Endothelial cell of umbilical vein (primary cell): ENCODE results near the gene TSPAN33. TPM values are rescaled to one million over a fixed set of nuclear protein-coding genes. Genes with fewer than 3 reads are reported as not detected.

Source experiments
- BruUV-seq: library from RNA; stranded (reverse); fragments of 400-500 nt; replicated peaks from 2 replicates; lab custom pipeline; 2021; lab: Mats Ljungman, UMichigan
- CTCF ChIA-PET: fragments of 300-600, 350-600 bp; sonication (Branson Sonifier 250); formaldehyde crosslinking; loops from one replicate; lab custom pipeline; 2021; ENCODE audit warnings: antibody characterized with exemption, inconsistent platforms; lab: Charles Lee
- POLR2A ChIA-PET: fragments of 300-600, 350-600 bp; sonication (Branson Sonifier 250); formaldehyde crosslinking; loops from one replicate; lab custom pipeline; 2021; ENCODE audit warnings: antibody characterized with exemption, inconsistent platforms; lab: Charles Lee
- DNase-seq: peaks from one replicate; pipeline ENCODE4 v3.0.0-alpha.2; 2011; ENCODE audit warnings: low read depth, low spot score
- FAIRE-seq: peaks from 2 replicates; lab custom pipeline; 2011; peaks lifted over from hg19 to GRCh38; lab: Jason Lieb, UNC
- H2AFZ ChIP-seq: 2 replicates; pipeline ENCODE4 v1.6.0; 2012; ENCODE audit warnings: low read depth, low read length, control low read depth, inconsistent platforms
- H3K27ac ChIP-seq: 2 replicates; pipeline ENCODE4 v1.5.1; 2011; ENCODE audit warnings: low read depth, mild to moderate bottlenecking, control low read depth, low read length, moderate library complexity; ENCODE audit not compliant: insufficient read depth
- H3K27me3 ChIP-seq, 2 experiments: 2 replicates each; pipeline versions ENCODE4 v1.6.0 to v1.6.1; 2011; ENCODE audit warnings: low read length in 2 of 2, mixed read lengths in 1 of 2; ENCODE audit not compliant: control insufficient read depth in 2 of 2, insufficient read depth in 2 of 2
- H3K36me3 ChIP-seq, 2 experiments: 2 replicates in 1 of 2; 3 replicates in 1 of 2; pipeline ENCODE4 v1.5.1; 2011; ENCODE audit warnings: low read length in 2 of 2, mild to moderate bottlenecking in 1 of 2, moderate library complexity in 1 of 2; ENCODE audit not compliant: control insufficient read depth in 2 of 2, insufficient read depth in 2 of 2; ENCODE audit errors: extremely low read depth in 1 of 2
- H3K4me1 ChIP-seq: 3 replicates; pipeline ENCODE4 v1.5.1; 2011; ENCODE audit warnings: mild to moderate bottlenecking, low read length; ENCODE audit not compliant: control insufficient read depth, insufficient read depth; ENCODE audit errors: extremely low read depth
- H3K4me2 ChIP-seq: 2 replicates; pipeline ENCODE4 v1.6.1; 2011; ENCODE audit warnings: low read length, control low read depth, mixed read lengths; ENCODE audit not compliant: insufficient read depth
- H3K4me3 ChIP-seq, 3 experiments: fragments of 200-600 bp in 1 of 3; sonication (generic), shearing (Covaris generic) in 1 of 3; replicated peaks in 1 of 3; 2 replicates each; pipeline ENCODE4 v1.5.1; 2011 to 2016; ENCODE audit warnings: control low read depth in 3 of 3, low read length in 3 of 3, mild to moderate bottlenecking in 2 of 3, inconsistent platforms in 1 of 3, low read depth in 1 of 3, moderate library complexity in 1 of 3; ENCODE audit not compliant: insufficient read depth in 1 of 3
- H3K79me2 ChIP-seq: 2 replicates; pipeline ENCODE4 v1.6.0; 2012; ENCODE audit warnings: low read length, inconsistent platforms; ENCODE audit not compliant: control insufficient read depth, insufficient read depth
- H3K9ac ChIP-seq: replicated peaks from 2 replicates; pipeline ENCODE3; 2011; ENCODE audit warnings: low read length, control low read depth; ENCODE audit not compliant: insufficient read depth; ENCODE audit errors: extremely low read depth
- H3K9me1 ChIP-seq: replicated peaks from 3 replicates; pipeline ENCODE4 v1.6.0; 2011; ENCODE audit warnings: mild to moderate bottlenecking, low read length; ENCODE audit not compliant: control insufficient read depth, insufficient read depth; ENCODE audit errors: extremely low read depth
- H3K9me3 ChIP-seq: replicated peaks from 2 replicates; pipeline ENCODE4 v1.5.1; 2012; ENCODE audit warnings: low read length, inconsistent platforms; ENCODE audit not compliant: control insufficient read depth, insufficient read depth
- H4K20me1 ChIP-seq: replicated peaks from 2 replicates; pipeline ENCODE3; 2011; ENCODE audit warnings: mild to moderate bottlenecking, low read length; ENCODE audit not compliant: control insufficient read depth, insufficient read depth; ENCODE audit errors: extremely low read depth
- CTCF ChIP-seq, 2 donors: IDR thresholded peaks; 1 replicate in 1 of 2; 2 replicates in 1 of 2; pipeline ENCODE4 v1.5.1; 2011; ENCODE audit warnings: low read length in 2 of 2, mild to moderate bottlenecking in 2 of 2, moderate library complexity in 2 of 2, control low read depth in 1 of 2, inconsistent platforms in 1 of 2, low read depth in 1 of 2; ENCODE audit not compliant: insufficient read depth in 1 of 2; ENCODE audit errors: extremely low read depth in 1 of 2
- FOS ChIP-seq: IDR thresholded peaks from 2 replicates; pipeline ENCODE4 v1.6.1; 2011; ENCODE audit warnings: mild to moderate bottlenecking, low read length, moderate library complexity, borderline replicate concordance; ENCODE audit not compliant: insufficient read depth
- MYC ChIP-seq: IDR thresholded peaks from one replicate; pipeline ENCODE4 v1.6.1; 2011; ENCODE audit warnings: mild to moderate bottlenecking, low read depth, low read length
- POLR2A ChIP-seq: IDR thresholded peaks from 2 replicates; pipeline ENCODE4 v1.6.1; 2012; ENCODE audit warnings: low read depth, mild to moderate bottlenecking, control low read depth, low read length
- POLR2AphosphoS5 ChIP-seq: IDR thresholded peaks from 2 replicates; pipeline ENCODE4 v1.6.1; 2012; ENCODE audit warnings: low read depth, mild to moderate bottlenecking, control low read depth, low read length, moderate library complexity; ENCODE audit not compliant: insufficient read depth
- dilution Hi-C: fragments of 300-500 bp; cut with MboI; formaldehyde crosslinking; loops from one replicate; pipeline ENCODE4 v1.15.0; 2019; ENCODE audit warnings: low sequenced_read_pairs; ENCODE audit not compliant: extremely low pct_ligation_motif_present
- intact Hi-C: fragments of 100-400 bp; cut with micrococcal nuclease; formaldehyde crosslinking; loops from one replicate; pipeline ENCODE4 v1.10.0; 2022
- polyA plus RNA-seq, 4 experiments: library from polyadenylated mRNA; depleted of rRNA in 3 of 4; stranded (reverse) in 3 of 4; unstranded in 1 of 4; fragments of >200 nt; gene quantifications; 2 replicates each; pipeline versions ENCODE4 v1.2.1 to v1.2.3, GENCODE V29; 2011 to 2012; ENCODE audit warnings: missing spikeins in 1 of 4
- total RNA-seq: library from RNA; stranded (reverse); gene quantifications from 2 replicates; pipeline ENCODE4 v1.2.3, GENCODE V29; 2021
- TF ChIP-seq, protein P1 (sequence below): IDR thresholded peaks from 2 replicates; pipeline ENCODE4 v1.6.1; 2011; ENCODE audit not compliant: insufficient read depth, insufficient read length

Gene TSPAN33
- total and polyA plus RNA-seq, 2 donors (not counting 3 experiments of a cell fraction or from before 2014, with no cell fraction given), result 0.21 TPM; not detected in 1

- intact Hi-C loops (no loop called here), dilution Hi-C loops (no loop called here)
- ChIA-PET POLR2A (no interaction called here), CTCF (interaction anchor here (1.1 to 2.1 kb wide), 2 partner anchors 19 to 53 kb away, joined by 4 to 7 read pairs; no protein-coding TSS in a partner anchor)
- Histone ChIP-seq H4K20me1 (no peaks in the 10 kb centered on the region), H3K79me2 (no peaks in the 10 kb centered on the region), H2AFZ (no peak overlapping the region), H3K4me3 (no peak overlapping the region), H3K4me2 (no peak overlapping the region), H3K9me1 (no peaks in the 10 kb centered on the region), H3K9me3 (no peaks in the 10 kb centered on the region), H3K4me1 (no peaks in the 10 kb centered on the region), H3K36me3 (no peaks in the 10 kb centered on the region), H3K27me3 (peaks cover 4 to 16% of the 10 kb centered on the region in 2 experiments), H3K27ac (no peak overlapping the region), H3K9ac (no peak overlapping the region)
- no TSS peak for BruUV-seq
- DNase-seq (no peak), FAIRE-seq (no peak)
- TF ChIP-seq, protein P1, sequence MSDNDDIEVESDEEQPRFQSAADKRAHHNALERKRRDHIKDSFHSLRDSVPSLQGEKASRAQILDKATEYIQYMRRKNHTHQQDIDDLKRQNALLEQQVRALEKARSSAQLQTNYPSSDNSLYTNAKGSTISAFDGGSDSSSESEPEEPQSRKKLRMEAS, result no peak
- TF ChIP-seq POLR2A (no peak), POLR2AphosphoS5 (no peak), MYC (no peak), CTCF (IDR thresholded peaks at IDR 0.05; ENCODE audit: extremely low read depth in 1 of 2, insufficient read depth in 1 of 2, low read depth in 1 of 2, low read length in 2 of 2) (no peak), FOS (no peak)
Observed at GRCh38 chr7:129110258-129110981, 34.1 kb upstream of the TSPAN33 start.
